Measurements from ENCODE around the gene RAB15.

The RAB15 gene

GRCh38 chr14:64993266-64993930, 21.3 kb upstream of the RAB15 start:
- H3K79me2 ChIP-seq, result peaks cover 33% of the 10 kb centered on the region
- no peak overlapping the region for H3K4me3 ChIP-seq (ENCODE audit: low read depth, low read length)
- no peaks in the 10 kb centered on the region for H3K9me3 ChIP-seq (ENCODE audit: control insufficient read depth, low read length)
- no peaks in the 10 kb centered on the region for H3K4me1 ChIP-seq
- no peaks in the 10 kb centered on the region for H3K36me3 ChIP-seq (ENCODE audit: control insufficient read depth, insufficient read depth, low read length)
- H3K4me2 ChIP-seq (ENCODE audit: low read length), result no peak overlapping the region
- no peaks in the 10 kb centered on the region for H3K27me3 ChIP-seq (ENCODE audit: control insufficient read depth, insufficient read depth, low read length)
- H3K27ac ChIP-seq, result no peak overlapping the region
- H2AFZ ChIP-seq, result no peak overlapping the region
- TF ChIP-seq CTCF (IDR thresholded peaks at IDR 0.05), result no peak
- no peak overlapping the region for H3K9ac ChIP-seq

- TF ChIP-seq CTCF (IDR thresholded peaks at IDR 0.05), result no peak
- Histone ChIP-seq H3K4me1 (no peaks in the 10 kb centered on the region), H3K9me3 (ENCODE audit: control insufficient read depth, low read length) (no peaks in the 10 kb centered on the region)
Measured at GRCh38 chr14:64992328-64992885, 20.3 kb upstream of the RAB15 start.

GRCh38 chr14:64990939-64991338, 18.8 kb upstream of the RAB15 start:
- no peak overlapping the region for H2AFZ ChIP-seq
- no peaks in the 10 kb centered on the region for H3K27me3 ChIP-seq (ENCODE audit: control insufficient read depth, insufficient read depth, low read length)
- H3K27ac ChIP-seq, result no peak overlapping the region
- no peak overlapping the region for H3K4me3 ChIP-seq (ENCODE audit: low read depth, low read length)
- H3K36me3 ChIP-seq (ENCODE audit: control insufficient read depth, insufficient read depth, low read length), result no peaks in the 10 kb centered on the region
- H3K4me1 ChIP-seq, result peaks cover 2% of the 10 kb centered on the region
- H3K9ac ChIP-seq, result no peak overlapping the region
- H3K9me3 ChIP-seq (ENCODE audit: control insufficient read depth, low read length), result no peaks in the 10 kb centered on the region
- H3K79me2 ChIP-seq, result peaks cover 43% of the 10 kb centered on the region
- H3K4me2 ChIP-seq (ENCODE audit: low read length), result no peak overlapping the region
- TF ChIP-seq CTCF (IDR thresholded peaks at IDR 0.05), result no peak

More at GRCh38 chr14:64992328-64992885, 20.3 kb upstream of the RAB15 start:
- Histone ChIP-seq H2AFZ (no peak overlapping the region), H3K9ac (no peak overlapping the region), H3K4me3 (ENCODE audit: low read depth, low read length) (no peak overlapping the region), H3K27ac (no peak overlapping the region), H3K27me3 (ENCODE audit: control insufficient read depth, insufficient read depth, low read length) (no peaks in the 10 kb centered on the region), H3K4me2 (ENCODE audit: low read length) (no peak overlapping the region), H3K79me2 (peaks cover 40% of the 10 kb centered on the region), H3K36me3 (ENCODE audit: control insufficient read depth, insufficient read depth, low read length) (no peaks in the 10 kb centered on the region)

GRCh38 chr14:64990296-64990695, 18.2 kb upstream of the RAB15 start:
- no peak overlapping the region for H2AFZ ChIP-seq
- no peak overlapping the region for H3K27ac ChIP-seq
- H3K36me3 ChIP-seq (ENCODE audit: control insufficient read depth, insufficient read depth, low read length), result no peaks in the 10 kb centered on the region
- no peak overlapping the region for H3K4me3 ChIP-seq (ENCODE audit: low read depth, low read length)
- peaks cover 43% of the 10 kb centered on the region for H3K79me2 ChIP-seq
- H3K9me3 ChIP-seq (ENCODE audit: control insufficient read depth, low read length), result no peaks in the 10 kb centered on the region
- no peak overlapping the region for H3K4me2 ChIP-seq (ENCODE audit: low read length)
- H3K9ac ChIP-seq, result no peak overlapping the region
- no peaks in the 10 kb centered on the region for H3K27me3 ChIP-seq (ENCODE audit: control insufficient read depth, insufficient read depth, low read length)
- TF ChIP-seq CTCF (IDR thresholded peaks at IDR 0.05), result no peak
- peaks cover 2% of the 10 kb centered on the region for H3K4me1 ChIP-seq

- no peaks in the 10 kb centered on the region for H3K27me3 ChIP-seq (ENCODE audit: control insufficient read depth, insufficient read depth, low read length)
- peak overlapping the region; percentile 84 for H3K4me2 ChIP-seq (ENCODE audit: low read length)
- H3K27ac ChIP-seq, result peak overlapping the region; percentile 83
- peak overlapping the region; percentile 91 for H3K4me3 ChIP-seq (ENCODE audit: low read depth, low read length)
- TF ChIP-seq CTCF (IDR thresholded peaks at IDR 0.05), result no peak
- H3K4me1 ChIP-seq, result peaks cover 2% of the 10 kb centered on the region
- peak overlapping the region; percentile 94 for H2AFZ ChIP-seq
- no peaks in the 10 kb centered on the region for H3K9me3 ChIP-seq (ENCODE audit: control insufficient read depth, low read length)
- H3K79me2 ChIP-seq, result peaks cover 30% of the 10 kb centered on the region
- no peaks in the 10 kb centered on the region for H3K36me3 ChIP-seq (ENCODE audit: control insufficient read depth, insufficient read depth, low read length)
- peak overlapping the region; percentile 31 for H3K9ac ChIP-seq
Measured at GRCh38 chr14:64987438-64987767, 15.3 kb upstream of the RAB15 start.

All from parathyroid adenoma (tissue), 2 donors.